Measurements from ENCODE around the gene ATP1A4. TPM values are rescaled to one million over a fixed set of nuclear protein-coding genes. Genes with fewer than 3 reads are reported as not detected.

Gene ATP1A4
- total RNA-seq, 2 experiments from 2014 or later = not detected

- intact Hi-C loops (cut with micrococcal nuclease; ENCODE audit: unreplicated experiment) = no loop called here
- no peak for DNase-seq (ENCODE audit: low spot score)
- Histone ChIP-seq H3K9me3 (ENCODE audit: low read length) (no peaks in the 10 kb centered on the region), H3K36me3 (ENCODE audit: insufficient read depth, low read length) (peaks cover 61% of the 10 kb centered on the region), H3K9me2 (ENCODE audit: insufficient read depth, low read length) (no peaks in the 10 kb centered on the region), H4K20me1 (ENCODE audit: insufficient read depth, low read length) (0 out of 2 replicates have a peak, but pooled peaks cover 5% of the 10 kb centered on the region), H3K4me2 (ENCODE audit: low read length) (no peak overlapping the region), H3K4me1 (ENCODE audit: insufficient read depth, low read length, poor library complexity, severe bottlenecking) (peaks cover 39% of the 10 kb centered on the region), H3K4me3 (ENCODE audit: low read depth, low read length, poor library complexity, severe bottlenecking) (no peak overlapping the region), H3K27ac (ENCODE audit: low read depth, low read length, poor library complexity, severe bottlenecking) (no peak overlapping the region), H3K79me2 (ENCODE audit: insufficient read depth, low read depth, low read length) (peaks cover 6% of the 10 kb centered on the region; the same call in 1 of the 2 replicates), H2AFZ (ENCODE audit: low read length) (no peak overlapping the region)
- TF ChIP-seq EZH2phosphoT487 (IDR thresholded peaks at IDR 0.05; ENCODE audit: borderline replicate concordance, low read depth, low read length) = no peak
- TF ChIP-seq CTCF (conservative IDR thresholded peaks at IDR 0.05; ENCODE audit: low read length) = no peak
- CTCF ChIA-PET (ENCODE audit: unreplicated experiment) = no interaction called here
- POLR2A ChIA-PET = interaction anchor here (1.1 to 1.3 kb wide), 2 partner anchors 11 to 126 kb away, joined by 3 read pairs; no protein-coding TSS in a partner anchor
- BruUV-seq (replicated peaks) = no TSS peak
These were observed 56.6 kb downstream of the ATP1A4 start for GRCh38 chr1:160207771-160208556.

- H3K36me3 ChIP-seq (ENCODE audit: insufficient read depth, low read length) = peaks cover 68% of the 10 kb centered on the region
- ChIA-PET CTCF (ENCODE audit: unreplicated experiment) (no interaction called here), POLR2A (interaction anchor here (1.1 to 1.3 kb wide), 2 partner anchors 11 to 125 kb away, joined by 3 read pairs; no protein-coding TSS in a partner anchor)
- DNase-seq (ENCODE audit: low spot score) = no peak
- no peaks in the 10 kb centered on the region for H3K9me2 ChIP-seq (ENCODE audit: insufficient read depth, low read length)
- 0 out of 2 replicates have a peak, but pooled peaks cover 5% of the 10 kb centered on the region for H4K20me1 ChIP-seq (ENCODE audit: insufficient read depth, low read length)
- H3K9me3 ChIP-seq (ENCODE audit: low read length) = no peaks in the 10 kb centered on the region
- intact Hi-C loops (cut with micrococcal nuclease; ENCODE audit: unreplicated experiment) = no loop called here
- no TSS peak for BruUV-seq (replicated peaks)
- H3K4me1 ChIP-seq (ENCODE audit: insufficient read depth, low read length, poor library complexity, severe bottlenecking) = peaks cover 34% of the 10 kb centered on the region
- H3K79me2 ChIP-seq (ENCODE audit: insufficient read depth, low read depth, low read length) = peaks cover 6% of the 10 kb centered on the region; the same call in 1 of the 2 replicates
- H3K4me2 ChIP-seq (ENCODE audit: low read length) = no peak overlapping the region
- no peak overlapping the region for H3K4me3 ChIP-seq (ENCODE audit: low read depth, low read length, poor library complexity, severe bottlenecking)
- H2AFZ ChIP-seq (ENCODE audit: low read length) = no peak overlapping the region
- no peak overlapping the region for H3K27ac ChIP-seq (ENCODE audit: low read depth, low read length, poor library complexity, severe bottlenecking)
- TF ChIP-seq CTCF (conservative IDR thresholded peaks at IDR 0.05; ENCODE audit: low read length) (no peak), EZH2phosphoT487 (IDR thresholded peaks at IDR 0.05; ENCODE audit: borderline replicate concordance, low read depth, low read length) (no peak)
These were observed 57.3 kb downstream of the ATP1A4 start for GRCh38 chr1:160208557-160209320.

Measured in OCI-LY7 (cell line).